Nephron (organoid): ENCODE results near the gene KIAA1671.

Experiments
- H3K27ac Mint-ChIP-seq, 3 experiments: 2 replicates each; pipeline ENCODE4 v1.8.0; 2020; ENCODE audit warnings: mixed read lengths in 3 of 3, mild to moderate bottlenecking in 2 of 3, moderate library complexity in 1 of 3
- H3K27me3 Mint-ChIP-seq: 2 replicates; pipeline ENCODE4 v1.8.0; 2021; ENCODE audit warnings: low read depth, mild to moderate bottlenecking, moderate library complexity, mixed read lengths
- H3K36me3 Mint-ChIP-seq: 2 replicates; pipeline ENCODE4 v1.8.0; 2020; ENCODE audit warnings: low read depth, mixed read lengths
- H3K4me1 Mint-ChIP-seq: 2 replicates; pipeline ENCODE4 v1.8.0; 2020; ENCODE audit warnings: mixed read lengths
- H3K4me3 Mint-ChIP-seq, 3 experiments: 2 replicates each; pipeline ENCODE4 v1.8.0; 2020; ENCODE audit warnings: mild to moderate bottlenecking in 3 of 3, mixed read lengths in 3 of 3, moderate library complexity in 2 of 3
- H3K9me3 Mint-ChIP-seq: 2 replicates; pipeline ENCODE4 v1.8.0; 2020; ENCODE audit warnings: mixed read lengths
- TF ChIP-seq, protein P1 (sequence below), 3 experiments: fragments of 200-600 bp; sonication (generic); IDR thresholded peaks; one replicate each; pipeline ENCODE4 v1.5.0; 2021; ENCODE audit warnings: antibody characterized with exemption in 3 of 3; ENCODE audit not compliant: unreplicated experiment in 3 of 3

Gene KIAA1671

DNA sequence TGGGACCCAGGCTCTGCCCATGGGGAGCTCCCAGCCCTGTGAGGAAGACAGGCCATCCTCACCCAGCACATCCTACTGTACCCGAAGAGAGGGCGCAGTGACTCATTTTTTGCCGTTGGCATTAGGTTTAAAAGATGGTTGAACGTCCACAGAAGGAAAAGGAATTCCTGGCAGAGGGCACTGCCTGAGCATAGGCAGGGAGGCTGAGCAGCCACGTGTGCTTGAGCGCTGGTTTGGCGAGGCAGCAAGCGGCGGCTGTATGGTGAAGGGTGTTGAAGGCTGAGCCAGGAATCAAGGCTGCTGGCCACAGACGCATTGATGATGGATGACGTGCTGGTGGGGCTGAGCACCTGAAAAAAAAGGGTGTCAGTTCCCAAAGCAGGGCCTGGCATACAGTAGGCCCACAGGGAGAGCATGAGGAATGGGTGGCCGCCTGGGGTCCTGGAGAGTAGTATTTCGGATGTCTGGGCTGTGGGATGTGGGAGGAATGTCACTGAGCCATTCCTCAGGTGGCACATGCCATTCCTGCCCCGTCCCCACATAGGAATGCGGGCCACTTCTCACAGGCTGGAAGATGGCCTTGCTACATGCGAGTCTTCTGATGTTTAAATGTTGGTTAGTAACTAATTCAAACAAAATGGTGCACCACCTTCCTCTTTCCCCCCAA, 112.5 kb downstream of the KIAA1671 start:
- H3K4me3 Mint-ChIP-seq: no peak overlapping the region
- no peaks in the 10 kb centered on the region for H3K9me3 Mint-ChIP-seq
- no peak overlapping the region for H3K27ac Mint-ChIP-seq
- TF ChIP-seq, protein P1, sequence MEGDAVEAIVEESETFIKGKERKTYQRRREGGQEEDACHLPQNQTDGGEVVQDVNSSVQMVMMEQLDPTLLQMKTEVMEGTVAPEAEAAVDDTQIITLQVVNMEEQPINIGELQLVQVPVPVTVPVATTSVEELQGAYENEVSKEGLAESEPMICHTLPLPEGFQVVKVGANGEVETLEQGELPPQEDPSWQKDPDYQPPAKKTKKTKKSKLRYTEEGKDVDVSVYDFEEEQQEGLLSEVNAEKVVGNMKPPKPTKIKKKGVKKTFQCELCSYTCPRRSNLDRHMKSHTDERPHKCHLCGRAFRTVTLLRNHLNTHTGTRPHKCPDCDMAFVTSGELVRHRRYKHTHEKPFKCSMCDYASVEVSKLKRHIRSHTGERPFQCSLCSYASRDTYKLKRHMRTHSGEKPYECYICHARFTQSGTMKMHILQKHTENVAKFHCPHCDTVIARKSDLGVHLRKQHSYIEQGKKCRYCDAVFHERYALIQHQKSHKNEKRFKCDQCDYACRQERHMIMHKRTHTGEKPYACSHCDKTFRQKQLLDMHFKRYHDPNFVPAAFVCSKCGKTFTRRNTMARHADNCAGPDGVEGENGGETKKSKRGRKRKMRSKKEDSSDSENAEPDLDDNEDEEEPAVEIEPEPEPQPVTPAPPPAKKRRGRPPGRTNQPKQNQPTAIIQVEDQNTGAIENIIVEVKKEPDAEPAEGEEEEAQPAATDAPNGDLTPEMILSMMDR (IDR thresholded peaks at IDR 0.05; ENCODE audit: unreplicated experiment in 3 of 3): no peak
- H3K27me3 Mint-ChIP-seq: peaks cover 7% of the 10 kb centered on the region
- no peaks in the 10 kb centered on the region for H3K36me3 Mint-ChIP-seq
- peaks cover 19% of the 10 kb centered on the region for H3K4me1 Mint-ChIP-seq

DNA sequence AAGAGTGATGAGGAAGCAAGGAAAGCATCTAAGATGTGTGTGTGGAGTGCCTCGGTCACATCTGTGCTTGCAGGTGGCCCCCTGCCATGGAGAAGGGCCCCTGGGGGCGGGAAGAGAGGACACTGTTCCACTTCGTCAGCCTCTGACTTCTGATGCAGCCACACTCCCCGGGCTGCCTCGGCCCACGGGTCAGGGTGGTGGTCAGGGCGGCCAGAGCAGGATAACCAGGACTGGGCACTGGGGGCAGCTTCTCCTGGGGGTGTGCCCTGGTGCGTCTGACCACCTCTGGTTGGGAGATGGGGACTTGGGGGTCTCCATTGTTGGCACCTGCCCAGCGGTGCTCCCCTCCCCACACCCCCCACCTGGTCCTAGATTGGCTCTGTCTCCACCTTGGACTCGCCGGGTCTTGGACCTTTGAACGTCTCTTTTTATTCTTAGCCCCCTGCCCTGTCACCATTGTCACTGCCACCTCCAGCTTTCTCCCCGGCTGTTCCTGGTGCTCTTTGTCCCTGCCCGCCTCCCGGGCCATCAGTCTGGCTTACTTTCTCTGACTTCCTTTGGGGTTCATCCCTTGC, 114.4 kb downstream of the KIAA1671 start:
- TF ChIP-seq, protein P1 (IDR thresholded peaks at IDR 0.05; ENCODE audit: unreplicated experiment in 3 of 3): no peak
- H3K9me3 Mint-ChIP-seq: no peaks in the 10 kb centered on the region
- peaks cover 36% of the 10 kb centered on the region for H3K4me1 Mint-ChIP-seq
- H3K27ac Mint-ChIP-seq: no peak overlapping the region
- no peaks in the 10 kb centered on the region for H3K36me3 Mint-ChIP-seq
- no peak overlapping the region for H3K4me3 Mint-ChIP-seq
- H3K27me3 Mint-ChIP-seq: peaks cover 6% of the 10 kb centered on the region

DNA sequence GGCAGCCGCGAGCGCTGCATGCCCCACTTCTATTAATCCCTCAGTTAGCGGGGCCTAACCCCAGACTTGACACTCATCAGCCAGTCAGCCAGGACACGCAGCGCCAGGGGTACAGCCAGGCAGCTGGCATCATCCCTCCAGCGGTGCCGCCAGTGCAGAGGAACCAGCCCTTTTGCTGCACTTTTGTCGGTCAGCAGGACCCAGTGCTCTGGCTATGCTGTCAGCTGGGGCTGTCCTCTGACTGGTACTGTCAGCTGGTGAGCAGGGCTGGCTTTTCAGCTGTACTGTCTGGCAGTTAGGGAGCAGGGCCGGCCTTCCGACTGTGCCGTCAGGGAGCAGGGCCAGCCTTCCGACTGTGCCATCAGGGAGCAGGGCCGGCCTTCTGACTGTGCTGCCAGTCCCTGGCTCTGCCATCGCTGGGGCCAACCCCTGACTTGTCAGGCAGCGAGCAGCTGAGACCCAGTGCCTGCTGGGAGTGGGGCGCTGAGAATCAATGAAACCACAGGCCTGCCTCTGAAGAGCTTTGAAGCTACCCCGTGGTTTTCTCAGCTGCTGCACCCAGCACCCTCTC, 115.4 kb downstream of the KIAA1671 start:
- Mint-ChIP-seq H3K36me3 (no peaks in the 10 kb centered on the region), H3K4me3 (no peak overlapping the region)

DNA sequence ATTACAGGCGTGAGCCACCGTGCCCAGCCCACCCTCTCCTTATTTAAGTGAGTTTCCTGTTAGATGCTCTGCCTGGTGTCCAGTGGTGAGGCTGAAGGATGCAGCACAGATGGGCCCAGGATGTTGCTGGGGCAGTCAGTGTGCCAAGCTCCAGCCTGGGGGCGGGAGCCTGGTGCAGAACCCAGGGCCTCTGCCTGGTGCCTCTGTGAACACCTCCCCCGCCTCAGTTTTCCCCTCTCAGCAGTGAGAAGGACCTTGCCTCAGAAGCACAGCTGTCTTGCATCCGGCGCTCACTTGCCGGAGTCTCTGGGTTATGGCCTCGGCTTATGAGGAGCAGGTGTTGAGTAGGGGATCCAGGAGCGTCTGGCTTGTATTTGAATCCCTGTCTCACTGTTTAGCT, 116.2 kb downstream of the KIAA1671 start:
- Mint-ChIP-seq H3K27ac (peak overlapping the region in 2 of 3 experiments; percentile 38 to 74), H3K4me1 (peaks cover 31% of the 10 kb centered on the region), H3K4me3 (no peak overlapping the region), H3K27me3 (peaks cover 8% of the 10 kb centered on the region), H3K36me3 (no peaks in the 10 kb centered on the region), H3K9me3 (no peaks in the 10 kb centered on the region)
- TF ChIP-seq, protein P1 (IDR thresholded peaks at IDR 0.05; ENCODE audit: unreplicated experiment in 3 of 3): no peak

More for the DNA sequence above, 115.4 kb downstream of the KIAA1671 start:
- TF ChIP-seq, protein P1 (IDR thresholded peaks at IDR 0.05; ENCODE audit: unreplicated experiment in 3 of 3): no peak
- Mint-ChIP-seq H3K9me3 (no peaks in the 10 kb centered on the region), H3K4me1 (peaks cover 31% of the 10 kb centered on the region), H3K27ac (peak overlapping the region in 1 of 3 experiments; percentile 25), H3K27me3 (peaks cover 6% of the 10 kb centered on the region)

DNA sequence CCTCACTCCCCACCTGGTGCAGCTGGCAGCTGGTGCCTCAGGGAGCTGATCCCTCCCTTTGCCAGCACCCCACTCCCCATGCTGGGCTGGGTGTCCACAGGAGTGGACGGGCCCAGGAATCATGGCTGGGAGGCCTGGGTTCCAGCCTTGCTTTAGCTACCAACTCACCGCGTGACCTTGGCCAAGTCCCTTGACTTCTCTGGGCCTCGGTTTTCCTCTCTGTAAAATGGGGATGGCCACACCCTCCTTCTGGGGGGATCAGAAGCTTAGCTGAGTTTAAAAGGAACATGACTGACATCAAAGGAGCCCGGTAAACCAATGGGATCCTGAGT, 116.9 kb downstream of the KIAA1671 start:
- TF ChIP-seq, protein P1 (IDR thresholded peaks at IDR 0.05; ENCODE audit: unreplicated experiment in 3 of 3): no peak
- no peaks in the 10 kb centered on the region for H3K36me3 Mint-ChIP-seq
- no peaks in the 10 kb centered on the region for H3K9me3 Mint-ChIP-seq
- H3K27ac Mint-ChIP-seq: peak overlapping the region in 2 of 3 experiments; percentile 36 to 56
- peaks cover 31% of the 10 kb centered on the region for H3K4me1 Mint-ChIP-seq
- H3K27me3 Mint-ChIP-seq: peaks cover 8% of the 10 kb centered on the region
- peak overlapping the region in 2 of 3 experiments; percentile 65 to 67 for H3K4me3 Mint-ChIP-seq
